Stomach (tissue), 4 donors: ENCODE results near the gene CIP2A.

Source experiments
- CTCF ChIP-seq, 7 experiments: fragments of 450-650 bp in 4 of 7; fragments of 200-600 bp in 3 of 7; sonication (generic) in 3 of 7; IDR thresholded peaks; one replicate each; pipeline ENCODE4 v1.5.1; 2016 to 2019; ENCODE audit warnings: antibody characterized with exemption in 7 of 7, control low read depth in 2 of 7, mild to moderate bottlenecking in 1 of 7
- EP300 ChIP-seq: sonication (generic); formaldehyde crosslinking; IDR thresholded peaks from one replicate; pipeline ENCODE4 v1.6.1; 2017; ENCODE audit warnings: antibody characterized with exemption

GRCh38 chr3:108500728-108501127, 88.5 kb downstream of the CIP2A start:
- TF ChIP-seq CTCF (IDR thresholded peaks at IDR 0.05) (no peak), EP300 (no peak)
